DLD1 (cell line): Measurements from ENCODE around the gene FBXO15.

Source experiments
- in situ Hi-C: cut with HindIII; loops from 2 replicates; pipeline ENCODE4 v1.10.0; 2017; ENCODE audit warnings: low sequenced_read_pairs

Gene FBXO15

DNA sequence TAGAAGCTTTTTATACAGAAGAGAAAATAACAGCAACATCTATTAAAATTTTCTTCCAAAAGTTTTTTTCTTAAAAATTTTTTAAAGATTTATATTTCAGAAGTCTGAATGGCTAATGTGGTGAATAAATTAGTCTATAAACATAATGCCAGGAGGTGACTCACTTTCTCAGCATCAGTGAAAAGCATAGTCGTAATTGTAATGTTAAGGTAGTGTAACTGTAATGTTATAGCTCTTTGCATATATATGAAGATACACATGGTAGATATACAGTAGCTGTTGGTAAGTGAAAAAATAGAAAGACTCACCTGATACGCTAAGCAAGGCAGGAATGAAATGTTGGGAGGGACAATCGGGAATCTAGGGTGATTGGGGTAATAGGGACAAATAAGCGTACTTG lies 6.2 kb upstream of the FBXO15 start:
- in situ Hi-C loops, result no loop called here

DNA sequence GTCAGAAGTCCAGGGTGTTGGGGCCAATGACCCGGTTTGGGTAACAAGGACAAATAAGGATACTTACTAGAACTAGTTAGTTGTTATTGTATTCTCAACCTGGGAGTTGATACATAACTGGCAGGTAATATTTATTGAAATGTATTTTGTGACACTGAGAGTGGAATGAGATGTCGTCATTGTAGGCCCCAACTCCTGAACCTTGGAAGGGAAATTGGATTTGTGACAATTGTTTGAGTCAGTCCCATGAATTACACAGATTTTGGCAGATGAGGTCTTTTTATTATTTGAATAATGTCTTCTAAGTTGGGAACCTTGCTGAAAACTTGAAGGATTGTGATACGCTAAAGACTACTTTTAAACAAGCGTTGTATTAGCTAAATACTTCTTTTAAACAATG lies 5.7 kb upstream of the FBXO15 start:
- in situ Hi-C loops, result no loop called here

DNA sequence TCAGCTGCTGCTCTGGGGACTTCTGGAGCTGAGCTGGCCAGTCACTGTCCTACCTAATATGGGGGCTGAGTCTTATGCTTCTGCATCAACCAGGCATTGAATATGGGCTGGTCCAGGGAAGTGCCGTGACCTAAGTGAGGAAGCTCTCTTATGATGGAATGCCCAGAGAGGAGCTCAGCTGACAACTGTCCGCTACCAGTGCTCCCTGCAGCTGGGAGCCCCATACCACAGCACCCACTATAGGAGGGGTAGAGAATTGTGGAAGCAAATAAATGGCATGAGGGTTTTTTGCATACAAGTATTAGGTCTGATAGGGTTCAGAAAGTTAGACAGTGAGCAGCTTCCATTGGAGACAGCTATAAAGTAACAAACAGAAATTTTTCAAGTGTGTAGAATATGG lies 5.2 kb upstream of the FBXO15 start:
- in situ Hi-C loops, result no loop called here

DNA sequence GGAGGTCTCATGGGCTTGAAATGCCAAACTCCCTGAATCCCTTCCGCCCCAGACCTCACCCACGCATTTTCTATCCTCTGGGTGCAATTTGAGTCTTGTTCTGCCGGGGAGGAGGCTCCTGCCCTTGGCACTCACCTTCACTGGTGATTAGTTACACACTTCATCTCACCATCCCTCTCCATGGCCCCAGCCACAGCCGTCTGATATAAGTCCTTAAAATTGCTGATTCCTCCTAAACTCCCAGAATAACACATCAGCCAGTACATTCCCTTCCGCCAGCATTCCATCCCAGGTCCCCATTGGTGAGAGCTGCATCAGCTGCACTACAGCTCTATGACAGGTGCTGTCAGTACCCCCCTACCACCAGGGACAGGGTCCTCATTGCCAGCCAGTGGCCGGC lies 4.6 kb upstream of the FBXO15 start:
- in situ Hi-C loops, result no loop called here

DNA sequence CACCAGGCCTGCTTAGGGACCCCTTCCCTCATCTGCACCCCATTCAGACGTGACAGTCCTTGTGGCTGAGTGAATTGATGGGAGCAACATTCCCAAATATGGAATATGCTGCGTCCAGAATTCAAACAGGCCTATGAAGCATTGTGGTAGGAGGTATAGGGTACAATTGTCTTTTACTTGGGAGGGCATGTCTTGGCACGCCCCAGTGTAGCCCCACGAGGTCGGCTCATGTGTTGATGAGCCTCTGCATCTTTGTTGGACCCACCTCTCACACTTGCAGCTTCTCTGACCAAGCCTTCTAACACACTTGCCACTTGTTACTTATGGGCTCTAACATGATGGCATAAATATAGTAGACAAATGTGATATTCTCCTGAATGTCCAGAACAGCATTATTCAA lies 2.2 kb upstream of the FBXO15 start:
- in situ Hi-C loops, result no loop called here

DNA sequence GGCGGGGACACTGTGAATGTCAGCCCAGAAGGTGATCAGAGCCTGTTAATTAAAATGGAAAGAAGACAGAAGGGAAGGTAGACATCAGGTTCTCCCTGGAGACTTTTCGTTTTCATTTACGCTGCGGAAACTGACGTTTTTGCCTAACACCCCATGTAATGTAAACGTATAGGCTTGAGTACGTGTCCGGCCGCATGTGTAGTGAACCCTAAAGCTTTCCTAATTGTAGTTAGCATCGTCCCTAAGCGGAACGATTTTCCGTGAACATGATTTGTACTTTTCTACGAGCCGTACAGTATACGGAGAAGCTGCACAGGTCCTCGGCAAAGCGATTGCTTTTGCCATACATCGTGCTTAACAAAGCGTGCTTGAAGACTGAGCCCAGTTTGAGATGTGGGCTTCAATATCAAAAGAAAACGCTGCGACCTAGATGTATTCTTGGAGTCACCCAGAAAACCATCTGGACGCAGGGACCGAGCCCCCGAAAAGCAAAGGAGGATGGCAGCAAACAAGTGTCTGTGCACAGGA lies 973 bp upstream of the FBXO15 start:
- in situ Hi-C loops, result no loop called here

DNA sequence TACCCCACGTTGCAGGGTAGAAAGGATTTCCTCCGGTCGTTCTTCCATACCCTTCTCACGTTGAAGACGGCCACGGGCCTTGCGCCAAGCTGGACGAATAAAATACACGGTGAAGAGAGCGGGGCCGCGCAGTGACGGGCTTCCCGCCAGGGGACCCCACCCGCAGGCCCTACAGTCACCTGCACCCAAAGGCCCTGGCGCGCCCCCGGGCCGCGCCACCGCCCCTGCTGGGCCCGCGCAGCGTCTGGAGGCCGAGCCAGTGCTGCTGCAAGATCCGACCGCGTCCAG lies 199 bp downstream of the FBXO15 start:
- in situ Hi-C loops, result no loop called here

DNA sequence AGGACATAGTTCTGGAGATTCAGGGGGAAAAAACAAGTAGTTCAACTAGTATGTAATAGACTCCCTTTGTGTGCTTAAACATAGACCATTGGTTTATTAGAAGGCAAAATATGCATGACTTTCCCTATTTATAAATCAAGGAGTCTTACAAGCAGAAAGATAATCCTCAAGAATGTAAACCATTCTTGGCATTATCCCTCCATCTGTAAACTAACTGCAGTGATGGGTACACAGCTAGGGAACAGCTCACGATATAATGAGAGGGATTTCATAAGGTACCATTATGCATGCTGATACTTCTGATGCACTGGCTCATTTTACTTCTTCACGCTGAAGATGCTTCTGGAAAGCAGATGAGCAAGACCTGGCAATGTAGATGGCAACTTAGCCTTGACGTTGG lies 878 bp downstream of the FBXO15 start:
- in situ Hi-C loops, result no loop called here

DNA sequence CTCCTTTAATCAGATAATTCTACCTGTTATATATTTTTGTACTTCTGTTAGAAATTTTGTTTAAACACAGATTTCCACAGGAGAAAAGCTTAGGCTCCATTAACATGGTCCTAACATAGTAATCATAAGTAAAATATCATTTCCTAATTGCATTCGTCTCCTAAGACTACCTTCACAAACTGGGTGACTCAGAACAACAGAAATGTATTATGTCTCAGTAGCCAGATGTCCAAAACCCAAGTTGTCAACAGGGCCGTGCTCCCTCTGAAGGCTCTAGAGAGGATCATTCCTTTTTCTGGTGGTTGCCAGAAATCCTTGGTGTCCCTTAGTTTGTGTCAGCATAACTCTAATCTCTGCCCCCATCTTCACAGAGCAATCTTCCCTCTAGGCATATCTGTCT lies 5.4 kb downstream of the FBXO15 start:
- in situ Hi-C loops, result no loop called here

DNA sequence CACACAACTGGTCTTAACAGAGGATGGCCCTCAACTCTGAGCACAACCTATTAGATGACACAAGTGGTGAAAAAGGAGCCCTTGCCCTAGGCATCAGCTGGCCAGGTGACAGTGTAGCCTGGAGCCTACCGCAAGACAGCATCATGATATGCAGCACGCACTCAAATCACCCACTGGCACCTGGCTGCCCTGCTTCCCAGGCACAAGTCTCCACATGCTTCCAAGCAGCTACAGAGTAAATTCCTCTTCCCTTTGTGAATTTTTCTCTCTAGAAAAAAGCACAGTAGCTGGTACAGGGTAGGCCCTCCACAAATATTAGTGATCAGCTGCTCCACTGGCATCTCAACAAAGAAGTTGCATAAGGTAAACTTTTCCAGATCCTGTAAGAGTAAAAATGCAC lies 6.0 kb downstream of the FBXO15 start:
- in situ Hi-C loops, result no loop called here

DNA sequence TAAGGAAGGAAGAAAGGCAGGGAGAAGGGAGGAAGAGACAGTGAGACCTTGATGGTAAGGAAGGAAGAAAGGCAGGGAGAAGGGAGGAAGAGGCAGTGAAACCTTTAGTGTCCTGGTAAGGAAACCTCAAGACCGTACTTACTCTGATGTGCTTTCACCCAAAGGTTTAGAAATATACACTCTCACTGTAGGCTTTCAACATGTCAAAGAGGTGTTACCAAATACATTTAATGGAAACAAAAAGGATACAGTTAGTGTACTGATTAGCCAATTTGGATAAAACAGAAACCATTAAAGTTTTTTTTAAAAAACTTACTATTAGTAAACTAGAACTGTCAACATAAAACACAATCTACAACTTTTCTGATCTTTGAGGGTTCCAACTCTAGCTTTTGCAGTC lies 7.1 kb downstream of the FBXO15 start:
- in situ Hi-C loops, result no loop called here

DNA sequence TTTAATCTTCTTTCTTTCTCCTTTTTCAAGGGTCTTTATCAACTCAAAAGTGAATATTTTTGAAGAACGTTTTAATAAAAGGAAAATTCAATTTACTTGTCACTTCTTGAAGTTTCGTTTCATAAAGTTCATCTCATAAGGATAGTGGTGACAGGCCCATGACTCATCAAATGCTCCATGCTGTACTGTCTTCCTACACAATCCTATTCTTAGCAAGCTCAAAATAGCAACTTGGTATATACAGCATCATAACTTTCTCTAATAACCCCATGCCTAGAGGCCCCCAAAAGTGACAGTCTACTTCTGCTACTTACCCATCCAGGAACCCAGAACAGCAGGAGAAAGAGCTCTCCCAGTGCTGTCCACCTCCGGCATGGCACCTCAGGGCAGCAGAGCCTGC lies 7.7 kb downstream of the FBXO15 start:
- in situ Hi-C loops, result no loop called here

DNA sequence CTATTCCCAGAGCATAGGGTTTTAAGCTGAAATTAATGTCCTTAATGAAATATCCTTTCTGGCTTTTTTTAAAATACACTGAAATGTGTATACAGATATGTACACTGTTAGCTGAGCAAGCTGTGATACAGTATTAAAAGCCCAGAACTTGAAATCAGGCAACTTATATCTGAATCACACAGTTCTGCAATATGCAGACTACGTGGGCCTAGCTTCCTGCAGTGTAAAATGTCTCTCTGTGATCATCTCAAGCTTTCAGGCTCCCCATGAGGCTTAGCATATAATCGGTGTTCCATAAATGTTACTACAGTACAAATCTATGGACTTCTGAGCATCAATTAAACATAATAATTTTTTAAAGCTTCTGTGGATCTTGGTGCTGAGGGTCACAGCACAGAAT lies 8.2 kb downstream of the FBXO15 start:
- in situ Hi-C loops, result no loop called here

DNA sequence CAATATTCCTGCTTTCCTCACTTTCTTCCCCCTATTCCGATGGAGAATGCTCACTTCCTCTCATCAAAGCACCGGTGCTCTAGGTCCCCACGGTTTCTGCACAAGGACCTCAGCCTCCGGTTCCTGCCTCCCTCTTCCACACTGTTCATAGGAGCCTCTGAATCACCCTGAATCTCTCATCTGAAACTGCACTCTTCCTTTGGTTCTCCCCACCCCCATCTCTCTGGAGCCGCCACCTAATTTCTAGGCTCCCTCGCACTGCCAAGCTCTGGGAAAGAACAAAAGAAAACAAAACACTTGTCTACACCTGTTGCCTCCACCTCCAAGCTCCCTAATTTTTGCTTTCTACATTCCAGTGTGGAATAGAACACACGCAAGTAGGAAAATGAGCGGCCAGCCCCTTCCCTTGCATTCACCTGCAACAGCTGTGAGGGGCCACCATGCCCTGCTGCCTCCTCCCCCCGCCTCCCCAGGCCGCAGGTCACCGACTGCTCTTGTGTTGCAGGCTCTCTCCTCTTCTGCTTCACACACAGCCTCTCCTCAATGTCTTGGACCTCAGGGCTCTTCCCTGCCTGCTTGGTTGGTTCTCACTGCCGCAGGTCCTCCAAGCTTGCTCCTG lies 9.6 kb downstream of the FBXO15 start:
- in situ Hi-C loops, result no loop called here

DNA sequence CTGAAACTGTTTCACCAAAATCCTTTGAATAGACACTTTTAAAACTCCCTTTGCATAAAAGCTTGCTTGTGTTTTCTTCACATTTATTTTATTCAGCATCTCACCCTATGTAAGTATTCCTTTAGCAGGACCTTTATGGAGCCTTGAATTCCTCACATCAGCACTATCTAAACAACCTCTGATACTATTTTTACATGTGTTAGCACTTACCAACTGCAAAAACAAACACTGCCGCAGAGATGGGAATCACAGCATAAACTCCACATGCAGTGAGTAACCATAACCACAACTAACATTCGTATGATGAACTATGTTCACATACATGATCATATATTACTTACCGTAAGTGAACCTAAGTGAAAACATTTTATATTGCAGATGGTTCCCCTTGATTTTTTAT lies 15.4 kb downstream of the FBXO15 start:
- in situ Hi-C loops, result no loop called here

DNA sequence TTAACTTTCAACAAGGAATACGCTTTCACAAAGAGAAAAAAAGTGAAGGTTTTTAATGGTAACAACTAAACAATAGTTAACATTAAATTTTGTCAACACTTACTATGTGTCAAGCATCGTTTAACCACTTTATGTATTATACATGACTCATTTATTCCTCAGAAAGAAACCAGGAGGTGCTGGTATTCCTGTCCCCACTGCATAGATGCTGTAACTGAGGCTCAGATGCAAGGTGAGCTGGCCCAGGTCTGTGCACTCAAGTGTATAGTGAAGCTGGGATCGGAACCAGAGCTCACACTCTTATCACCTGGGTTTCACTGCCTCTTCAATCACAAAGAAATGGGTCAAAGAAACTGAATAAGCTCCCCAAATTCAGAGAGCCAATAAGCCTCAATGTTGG lies 16.5 kb downstream of the FBXO15 start:
- in situ Hi-C loops, result no loop called here

DNA sequence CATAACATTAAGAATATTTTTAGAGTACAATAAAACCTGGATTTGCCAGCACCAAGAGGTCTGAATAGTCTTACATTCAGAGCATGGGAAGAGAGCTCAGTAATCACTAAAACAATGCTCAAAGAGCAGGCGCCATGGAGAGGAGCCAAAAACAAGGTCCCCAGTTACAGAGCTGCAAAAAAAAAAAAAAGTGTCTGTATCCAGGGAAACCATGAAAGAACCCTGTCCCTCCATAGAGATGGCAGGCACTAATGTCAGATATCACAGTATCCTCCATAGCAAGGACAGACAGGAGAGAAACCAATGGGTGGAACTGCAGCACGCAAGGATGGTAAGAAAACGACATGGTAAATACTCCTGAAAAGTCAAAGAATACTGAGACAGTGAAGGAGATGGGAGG lies 19.5 kb downstream of the FBXO15 start:
- in situ Hi-C loops, result no loop called here

DNA sequence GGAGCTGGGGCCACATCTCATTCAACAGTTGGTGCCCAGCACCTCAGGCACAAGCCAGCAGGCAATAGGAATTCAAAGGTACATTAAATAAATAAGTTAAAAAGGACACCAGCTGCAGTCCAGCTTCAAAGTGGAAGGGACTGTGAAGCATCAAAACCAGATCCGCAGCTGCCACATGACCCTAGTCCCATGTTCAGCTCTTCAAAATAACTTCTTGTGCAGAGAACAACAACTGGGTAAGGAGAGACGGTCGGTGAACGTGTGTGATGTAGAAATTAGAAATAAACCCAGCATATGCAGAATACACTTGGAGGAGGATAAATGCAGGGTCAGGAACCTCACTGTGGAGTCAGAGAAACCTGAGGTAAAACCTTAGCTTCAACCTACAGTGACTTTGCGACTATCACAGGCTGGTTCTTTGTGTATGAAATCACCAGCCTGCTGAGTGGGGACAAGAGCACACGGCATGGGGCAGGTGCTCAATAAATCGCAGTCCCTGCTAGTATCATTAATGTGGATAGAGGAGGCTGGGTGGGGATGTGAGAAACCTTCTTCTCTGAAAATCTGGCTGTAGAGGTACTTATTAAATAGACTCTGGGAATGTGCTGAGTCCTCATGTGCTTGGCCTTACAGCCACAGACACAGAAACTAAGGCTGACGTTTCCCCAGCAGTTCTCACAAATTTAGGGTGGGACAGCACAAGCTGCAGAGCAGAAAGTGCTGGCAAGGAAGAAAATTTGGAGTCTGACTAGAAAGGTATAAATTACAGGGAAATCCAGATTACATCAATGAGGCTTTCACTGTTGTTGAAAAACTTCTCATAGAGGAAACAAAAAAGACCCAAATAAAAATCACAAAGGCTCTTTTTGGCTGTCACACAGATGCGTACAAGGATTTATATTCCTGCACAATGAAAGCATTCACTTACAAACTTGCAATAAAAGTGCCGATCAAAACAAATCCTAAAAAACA lies 20.7 kb downstream of the FBXO15 start:
- in situ Hi-C loops, result no loop called here

DNA sequence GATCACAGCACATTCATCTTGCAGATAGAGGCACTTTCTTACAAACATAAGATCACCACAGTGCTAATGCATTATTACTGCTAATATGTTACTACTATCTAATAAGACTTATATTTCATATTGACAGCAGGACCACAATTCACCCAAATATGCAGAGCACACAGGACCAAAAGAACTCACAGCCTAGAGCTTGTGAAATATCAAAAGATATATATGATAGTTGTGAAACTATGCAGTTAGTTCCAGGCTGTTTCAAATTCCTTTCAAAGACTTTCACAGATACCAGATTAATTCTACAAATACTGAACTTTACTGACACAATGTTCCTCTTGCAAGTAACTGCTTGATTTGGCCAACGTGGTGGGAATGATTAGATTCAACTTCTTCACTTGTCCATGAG lies 23.0 kb downstream of the FBXO15 start:
- in situ Hi-C loops, result no loop called here

DNA sequence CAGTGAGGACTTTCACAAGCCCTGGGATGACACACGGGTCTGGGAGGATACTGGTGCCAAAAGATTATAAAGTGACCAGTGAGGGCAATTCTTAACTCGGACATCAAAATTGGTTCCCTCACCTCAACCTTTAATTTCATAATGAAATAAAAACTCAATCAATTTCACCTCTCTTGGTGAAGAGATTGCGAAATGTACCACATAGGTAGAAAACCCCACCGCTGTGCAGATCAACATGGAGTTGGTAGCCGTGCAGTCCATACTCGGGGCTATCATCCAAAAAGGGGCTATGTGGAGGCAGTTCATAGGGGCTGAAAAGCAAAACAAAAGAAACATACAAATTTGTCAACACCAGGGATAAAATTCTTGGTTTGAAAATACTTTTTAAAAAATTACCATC lies 24.4 kb downstream of the FBXO15 start:
- in situ Hi-C loops, result no loop called here

DNA sequence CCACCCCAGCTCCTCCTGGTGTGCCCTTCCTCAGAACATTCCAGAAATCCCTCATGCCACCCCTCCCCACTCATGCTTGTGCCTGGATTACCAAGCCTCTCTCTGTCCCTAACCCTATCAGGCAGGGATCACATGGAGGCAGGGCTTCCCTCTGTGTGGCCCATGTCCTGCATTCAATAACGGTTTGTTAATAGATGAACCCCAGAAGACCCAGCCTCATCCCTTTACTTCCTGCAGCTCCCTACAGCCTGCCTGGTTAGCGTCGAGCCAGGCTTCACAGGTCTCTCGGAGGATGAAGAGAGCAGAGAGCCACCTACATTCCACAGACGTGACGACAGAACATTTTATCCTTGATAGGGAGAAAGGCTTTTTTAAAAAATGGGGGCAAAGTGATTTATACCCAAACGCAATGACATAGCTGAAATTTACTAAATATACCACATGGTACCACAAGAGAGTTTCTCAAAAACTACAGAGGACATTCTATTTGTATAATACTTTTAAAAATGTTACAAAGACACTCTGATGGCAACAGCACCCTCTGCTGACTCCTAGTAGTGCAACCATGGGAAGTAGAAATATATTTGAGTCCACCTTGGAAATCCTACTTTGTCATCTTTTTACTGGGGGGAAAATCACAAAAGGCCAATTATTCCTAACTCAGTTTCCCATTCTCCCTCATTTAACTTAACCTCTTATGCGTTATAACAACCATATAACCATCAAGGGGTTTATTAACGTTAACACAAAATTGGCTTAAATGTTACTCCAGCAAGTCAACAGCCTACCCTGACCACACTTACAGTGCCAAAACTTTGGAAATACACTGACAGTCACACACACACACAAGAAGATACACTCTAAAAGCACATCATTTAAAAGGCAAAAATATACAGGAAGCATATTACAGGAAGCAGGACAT lies 30.7 kb downstream of the FBXO15 start:
- in situ Hi-C loops, result no loop called here
